Effector memory CD8-positive, alpha-beta T cell (primary cell): ENCODE measurements around the gene RUNX3.
"Not testable (repeated sequence)": the region's sequence is repeated elsewhere in the genome, so short reads cannot be mapped to it uniquely, and the experiment has no call there.

Source experiments
- ATAC-seq: fragments of 150-1000 bp; cut with Tn5 transposase; replicated peaks from 2 replicates; pipeline ENCODE4 v1.10.0; 2021; ENCODE audit warnings: mild to moderate bottlenecking, moderate library complexity
- DNase-seq, 3 experiments: peaks; one replicate each; pipeline ENCODE4 v3.0.0; 2021
- H3K27ac Mint-ChIP-seq, 2 donors: one replicate each; pipeline ENCODE4 v1.8.0; 2022; ENCODE audit warnings: mild to moderate bottlenecking in 2 of 2, mixed read lengths in 2 of 2, moderate library complexity in 2 of 2
- H3K27me3 Mint-ChIP-seq, 2 donors: one replicate each; pipeline ENCODE4 v1.8.0; 2022; ENCODE audit warnings: mixed read lengths in 2 of 2
- H3K36me3 Mint-ChIP-seq: one replicate; pipeline ENCODE4 v1.8.0; 2022; ENCODE audit warnings: mild to moderate bottlenecking, moderate library complexity, mixed read lengths; ENCODE audit not compliant: insufficient read depth
- H3K4me1 Mint-ChIP-seq, 2 donors: one replicate each; pipeline ENCODE4 v1.8.0; 2022; ENCODE audit warnings: low read depth in 2 of 2, mixed read lengths in 2 of 2
- H3K4me3 Mint-ChIP-seq, 2 donors: one replicate each; pipeline ENCODE4 v1.8.0; 2022; ENCODE audit warnings: mild to moderate bottlenecking in 2 of 2, mixed read lengths in 2 of 2, moderate library complexity in 2 of 2
- H3K9me3 Mint-ChIP-seq, 2 donors: one replicate each; pipeline ENCODE4 v1.8.0; 2022; ENCODE audit warnings: mixed read lengths in 2 of 2

Gene RUNX3

GRCh38 chr1:24915816-24916602 is 14.1 kb downstream of the RUNX3 start:
- peak overlapping the region; percentile 100 for H3K27ac Mint-ChIP-seq
- no peaks in the 10 kb centered on the region for H3K27me3 Mint-ChIP-seq
- H3K9me3 Mint-ChIP-seq, result no peaks in the 10 kb centered on the region
- H3K4me1 Mint-ChIP-seq, result peaks cover 81 to 83% of the 10 kb centered on the region in 2 donors
- H3K4me3 Mint-ChIP-seq, result peak overlapping the region; percentile 71 to 74
- peaks cover 100% of the 10 kb centered on the region for H3K36me3 Mint-ChIP-seq
- DNase-seq (no peak), ATAC-seq (peak; percentile 7)

DNA sequence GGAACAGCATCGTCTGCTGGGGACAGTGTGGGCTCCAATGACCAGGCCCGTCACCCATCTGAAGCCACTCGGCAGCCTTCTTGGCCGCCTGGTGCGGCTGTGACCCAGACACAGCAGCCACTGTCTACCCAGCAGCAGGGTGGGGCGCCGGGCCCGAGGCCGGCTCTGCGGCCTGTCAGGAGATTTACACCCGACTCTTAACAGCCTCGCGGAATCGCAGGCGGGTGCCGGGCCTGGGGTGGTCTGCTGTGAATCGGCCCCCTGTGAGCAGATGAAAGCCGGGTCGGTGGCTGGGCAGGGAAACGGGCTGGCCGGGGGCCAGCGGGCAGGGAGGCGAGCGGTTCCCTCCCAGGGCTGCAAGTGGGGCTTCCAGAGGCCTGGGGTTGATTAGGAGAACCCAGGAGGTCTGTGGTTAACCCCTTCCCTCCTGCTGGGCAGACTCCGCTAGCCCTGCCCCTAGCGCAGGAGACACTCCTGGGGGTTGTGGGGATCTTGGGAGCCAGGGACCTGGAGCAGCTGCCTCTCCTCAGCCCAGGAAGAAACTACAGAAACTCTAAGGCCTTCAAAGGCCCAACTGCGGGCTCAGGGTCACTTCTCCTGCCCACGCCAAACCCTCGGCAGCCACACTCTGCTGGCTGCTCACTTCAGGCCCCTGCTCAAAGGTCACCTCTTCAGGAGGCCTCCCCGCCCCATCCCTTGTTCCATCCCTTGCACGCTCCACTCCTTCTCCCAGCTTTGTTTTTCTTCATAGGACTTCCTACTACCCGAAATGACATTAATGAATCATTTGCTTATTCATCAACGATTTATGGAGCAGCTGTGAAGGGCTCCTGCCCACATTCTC is 15.6 kb downstream of the RUNX3 start:
- no peak for DNase-seq
- peak overlapping the region; percentile 100 for H3K27ac Mint-ChIP-seq
- H3K9me3 Mint-ChIP-seq, result no peaks in the 10 kb centered on the region
- no peak for ATAC-seq
- no peaks in the 10 kb centered on the region for H3K27me3 Mint-ChIP-seq
- peak overlapping the region; percentile 71 to 75 for H3K4me3 Mint-ChIP-seq
- peaks cover 79 to 81% of the 10 kb centered on the region in 2 donors for H3K4me1 Mint-ChIP-seq
- H3K36me3 Mint-ChIP-seq, result peaks cover 100% of the 10 kb centered on the region

DNA sequence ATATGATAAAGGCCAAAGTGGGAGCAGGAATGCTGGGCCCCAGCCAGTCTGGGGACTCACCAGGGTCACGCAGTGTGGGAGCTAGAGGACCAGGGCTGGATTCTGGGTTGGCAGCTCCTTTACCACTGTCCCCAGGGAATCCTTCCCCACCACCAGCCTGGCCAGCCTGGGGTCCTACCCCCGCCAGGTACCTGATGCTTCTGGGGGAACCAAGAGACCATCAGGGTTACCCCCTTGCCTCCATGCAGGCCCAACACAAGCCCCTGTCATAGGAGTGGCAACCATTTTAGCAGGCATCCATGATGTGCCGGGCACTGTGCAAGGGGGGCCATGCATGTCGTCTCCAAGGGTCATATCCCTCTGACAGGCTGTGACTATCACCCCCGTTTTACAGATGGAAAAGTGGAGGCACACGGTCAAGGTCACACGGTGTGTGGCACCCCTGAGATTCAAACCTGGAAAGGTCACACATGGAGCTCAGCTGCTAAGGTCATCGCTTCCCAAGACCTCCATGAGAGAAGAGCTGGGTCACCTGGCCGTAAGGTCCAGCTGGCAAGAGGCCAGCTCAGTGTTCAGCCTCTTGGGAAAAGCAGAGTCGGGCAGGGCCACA is 16.4 kb downstream of the RUNX3 start:
- H3K27ac Mint-ChIP-seq, result peak overlapping the region; percentile 100

DNA sequence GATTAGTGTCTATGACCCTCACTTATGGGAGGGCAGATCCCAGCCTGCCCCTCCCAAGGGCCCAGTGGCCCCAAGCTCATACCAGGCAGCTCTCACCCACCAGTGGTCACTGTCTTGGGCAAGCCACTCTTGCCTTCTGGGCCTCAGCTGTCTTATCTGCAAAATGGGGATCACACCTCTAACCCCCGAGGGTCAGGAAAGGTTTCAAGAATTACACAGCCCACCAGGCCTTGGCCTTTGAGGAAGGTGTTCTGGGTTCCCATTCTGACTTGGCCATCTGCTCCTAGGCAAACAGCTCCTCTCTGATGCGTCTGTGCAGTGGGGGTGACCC is 16.8 kb downstream of the RUNX3 start:
- Mint-ChIP-seq H3K27me3 (no peaks in the 10 kb centered on the region), H3K27ac (peak overlapping the region; percentile 100), H3K4me1 (peaks cover 75 to 83% of the 10 kb centered on the region in 2 donors), H3K36me3 (peaks cover 100% of the 10 kb centered on the region), H3K9me3 (no peaks in the 10 kb centered on the region), H3K4me3 (peak overlapping the region; percentile 71 to 75)
- DNase-seq (no peak), ATAC-seq (no peak)

More for the DNA sequence above, 16.4 kb downstream of the RUNX3 start:
- no peaks in the 10 kb centered on the region for H3K9me3 Mint-ChIP-seq
- H3K36me3 Mint-ChIP-seq, result peaks cover 100% of the 10 kb centered on the region
- H3K27me3 Mint-ChIP-seq, result no peaks in the 10 kb centered on the region
- ATAC-seq (no peak), DNase-seq (no peak)
- peaks cover 80 to 84% of the 10 kb centered on the region in 2 donors for H3K4me1 Mint-ChIP-seq
- peak overlapping the region; percentile 71 to 75 for H3K4me3 Mint-ChIP-seq

- DNase-seq (no peak), ATAC-seq (peak; percentile 1)
- H3K27me3 Mint-ChIP-seq, result no peaks in the 10 kb centered on the region
- H3K4me3 Mint-ChIP-seq, result peak overlapping the region; percentile 71 to 75
- peaks cover 71 to 82% of the 10 kb centered on the region in 2 donors for H3K4me1 Mint-ChIP-seq
- H3K36me3 Mint-ChIP-seq, result peaks cover 100% of the 10 kb centered on the region
- no peaks in the 10 kb centered on the region for H3K9me3 Mint-ChIP-seq
- peak overlapping the region; percentile 100 for H3K27ac Mint-ChIP-seq
Observed at GRCh38 chr1:24912376-24913273, 17.5 kb downstream of the RUNX3 start.

DNA sequence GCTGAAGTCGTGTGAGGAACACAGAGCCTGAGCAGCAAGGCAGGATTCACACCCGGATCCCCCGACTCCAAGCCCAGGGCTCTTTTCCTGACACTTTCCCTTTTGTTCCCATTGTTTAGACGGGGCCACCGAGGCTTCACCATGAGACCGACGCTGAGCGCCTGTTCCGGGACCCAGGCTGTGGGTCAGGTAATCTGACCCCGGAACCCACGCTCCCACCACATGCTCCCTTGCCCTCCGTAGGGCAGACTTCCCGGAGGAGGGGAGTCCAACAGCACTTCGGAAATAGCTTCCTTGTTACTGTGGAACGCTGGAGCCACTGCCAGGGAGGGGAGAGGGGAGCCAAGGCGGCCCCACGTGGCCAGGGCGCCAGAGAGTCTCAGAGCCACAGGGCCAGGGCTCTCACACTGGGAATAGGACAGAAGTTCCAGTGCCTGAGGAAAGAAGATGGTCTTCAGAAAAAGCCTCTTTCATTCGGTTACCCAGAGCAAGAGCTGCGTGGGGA is 18.4 kb downstream of the RUNX3 start:
- Mint-ChIP-seq H3K9me3 (no peaks in the 10 kb centered on the region), H3K4me1 (peaks cover 63 to 77% of the 10 kb centered on the region in 2 donors), H3K4me3 (peak overlapping the region; percentile 71 to 75), H3K27ac (peak overlapping the region; percentile 100), H3K36me3 (peaks cover 100% of the 10 kb centered on the region), H3K27me3 (no peaks in the 10 kb centered on the region)
- ATAC-seq (no peak), DNase-seq (no peak)

- ATAC-seq, result peak; percentile 75
- Mint-ChIP-seq H3K9me3 (no peaks in the 10 kb centered on the region), H3K27ac (peak overlapping the region; percentile 100), H3K4me1 (peaks cover 62 to 77% of the 10 kb centered on the region in 2 donors), H3K36me3 (peaks cover 100% of the 10 kb centered on the region), H3K4me3 (peak overlapping the region; percentile 71 to 75), H3K27me3 (no peaks in the 10 kb centered on the region)
- DNase-seq, result peak; percentile 88 to 89 (median 88)
Observed at GRCh38 chr1:24910751-24911650, 19.1 kb downstream of the RUNX3 start.

DNA sequence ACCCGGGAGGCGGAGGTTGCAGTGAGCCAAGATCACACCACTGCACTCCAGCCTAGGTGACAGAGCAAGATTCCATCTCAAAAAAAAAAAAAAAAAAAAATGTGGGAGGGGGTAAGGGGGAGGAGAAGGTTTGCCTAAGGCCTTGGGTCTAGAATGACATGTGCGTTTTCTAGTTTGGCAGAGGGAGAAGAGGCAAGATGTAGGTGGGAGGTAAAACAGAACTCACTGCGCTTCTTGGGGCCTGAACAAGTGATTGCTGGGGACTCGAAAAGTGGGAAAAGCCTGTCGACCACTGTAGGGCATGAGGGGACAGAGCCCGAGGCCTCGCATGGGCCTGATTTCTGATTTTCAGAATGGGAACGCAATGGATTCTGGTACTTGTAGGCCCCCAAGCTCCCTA is 19.9 kb downstream of the RUNX3 start:
- no peaks in the 10 kb centered on the region for H3K9me3 Mint-ChIP-seq
- H3K4me3 Mint-ChIP-seq, result peak overlapping the region; percentile 71 to 75
- no peak for ATAC-seq
- peaks cover 100% of the 10 kb centered on the region for H3K36me3 Mint-ChIP-seq
- peak overlapping the region; percentile 100 for H3K27ac Mint-ChIP-seq
- peaks cover 55 to 73% of the 10 kb centered on the region in 2 donors for H3K4me1 Mint-ChIP-seq
- no peaks in the 10 kb centered on the region for H3K27me3 Mint-ChIP-seq
- no peak for DNase-seq

GRCh38 chr1:24909388-24909898 is 20.6 kb downstream of the RUNX3 start:
- H3K4me1 Mint-ChIP-seq, result peaks cover 49 to 67% of the 10 kb centered on the region in 2 donors
- H3K27me3 Mint-ChIP-seq, result no peaks in the 10 kb centered on the region
- peaks cover 100% of the 10 kb centered on the region for H3K36me3 Mint-ChIP-seq
- peak overlapping the region; percentile 71 to 75 for H3K4me3 Mint-ChIP-seq
- ATAC-seq, result no peak
- DNase-seq, result no peak
- H3K9me3 Mint-ChIP-seq, result no peaks in the 10 kb centered on the region
- peak overlapping the region; percentile 100 for H3K27ac Mint-ChIP-seq

GRCh38 chr1:24908591-24909259 is 21.4 kb downstream of the RUNX3 start:
- Mint-ChIP-seq H3K9me3 (no peaks in the 10 kb centered on the region), H3K27me3 (no peaks in the 10 kb centered on the region), H3K27ac (peak overlapping the region; percentile 100), H3K4me1 (peaks cover 56 to 71% of the 10 kb centered on the region in 2 donors), H3K4me3 (peak overlapping the region; percentile 71 to 75), H3K36me3 (peaks cover 100% of the 10 kb centered on the region)
- ATAC-seq (no peak), DNase-seq (no peak)

DNA sequence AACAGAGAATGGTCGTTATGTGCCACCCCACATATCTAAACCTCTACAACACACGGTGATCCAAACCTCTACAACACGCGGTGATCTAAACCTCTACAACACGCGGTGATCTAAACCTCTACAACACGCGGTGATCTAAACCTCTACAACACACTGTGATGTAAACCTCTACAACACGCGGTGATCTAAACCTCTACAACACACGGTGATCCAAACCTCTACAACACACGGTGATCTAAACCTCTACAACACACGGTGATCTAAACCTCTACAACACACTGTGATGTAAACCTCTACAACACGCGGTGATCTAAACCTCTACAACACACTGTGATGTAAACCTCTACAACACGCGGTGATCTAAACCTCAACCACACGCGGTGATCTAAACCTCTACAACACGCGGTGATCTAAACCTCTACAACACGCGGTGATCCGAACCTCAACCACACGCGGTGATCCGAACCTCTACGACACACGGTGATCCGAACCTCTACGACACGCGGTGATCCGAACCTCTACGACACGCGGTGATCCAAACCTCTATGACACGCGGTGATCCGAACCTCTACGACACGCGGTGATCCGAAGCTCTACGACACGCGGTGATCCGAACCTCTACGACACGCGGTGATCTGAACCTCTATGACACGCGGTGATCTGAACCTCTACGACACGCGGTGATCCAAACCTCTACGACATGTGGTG is 22.3 kb downstream of the RUNX3 start:
- not testable (repeated sequence) for H3K9me3 Mint-ChIP-seq, DNase-seq, H3K27me3 Mint-ChIP-seq, ATAC-seq
- Mint-ChIP-seq H3K4me1 (peaks cover 49 to 70% of the 10 kb centered on the region in 2 donors), H3K36me3 (peaks cover 100% of the 10 kb centered on the region), H3K27ac (peak overlapping the region; percentile 100), H3K4me3 (peak overlapping the region; percentile 71 to 75)
